Ascending aorta (tissue), 2 donors: ENCODE results near the gene CFAP65. TPM values are rescaled to one million over a fixed set of nuclear protein-coding genes. Genes with fewer than 3 reads are reported as not detected.

Experiments
- DNase-seq, 2 donors: peaks; one replicate each; pipeline ENCODE4 v3.0.0-alpha.2; 2019; ENCODE audit warnings: low spot score in 2 of 2
- H3K27ac ChIP-seq, 2 donors: fragments of 200-600 bp; sonication (generic); one replicate each; pipeline ENCODE4 v1.5.1; 2016 to 2017; ENCODE audit warnings: mild to moderate bottlenecking in 1 of 2
- H3K27me3 ChIP-seq: fragments of 200-600 bp; sonication (generic); one replicate; pipeline ENCODE4 v1.5.1; 2017
- H3K36me3 ChIP-seq, 2 donors: fragments of 200-600 bp; sonication (generic); one replicate each; pipeline ENCODE4 v1.5.1; 2016
- H3K4me1 ChIP-seq, 2 donors: fragments of 200-600 bp; sonication (generic); one replicate each; pipeline ENCODE4 v1.5.1; 2016 to 2017; ENCODE audit warnings: mild to moderate bottlenecking in 1 of 2
- H3K4me3 ChIP-seq, 2 donors: fragments of 200-600 bp; sonication (generic); one replicate each; pipeline ENCODE4 v1.5.1; 2016 to 2017; ENCODE audit warnings: mild to moderate bottlenecking in 1 of 2
- H3K9me3 ChIP-seq, 2 donors: fragments of 200-600 bp; sonication (generic); one replicate each; pipeline ENCODE4 v1.5.1; 2016
- intact Hi-C: fragments of 100-400 bp; cut with DNase I; formaldehyde crosslinking; loops from one replicate; pipeline ENCODE4 v1.15.1; 2023
- total RNA-seq: library from RNA; depleted of rRNA; stranded (reverse); fragments of >200 nt; gene quantifications from one replicate; pipeline ENCODE4 v1.1.0, GENCODE V29; 2016
- TF ChIP-seq, protein P1 (sequence below), 3 experiments: fragments of 200-600 bp in 2 of 3; fragments of 450-650 bp in 1 of 3; sonication (generic) in 2 of 3; IDR thresholded peaks; one replicate each; pipeline ENCODE4 v1.5.1; 2016 to 2019; ENCODE audit warnings: antibody characterized with exemption in 3 of 3, mild to moderate bottlenecking in 1 of 3, moderate library complexity in 1 of 3

The CFAP65 gene
- total RNA-seq, 1 donor from 2014 or later: not detected

DNA sequence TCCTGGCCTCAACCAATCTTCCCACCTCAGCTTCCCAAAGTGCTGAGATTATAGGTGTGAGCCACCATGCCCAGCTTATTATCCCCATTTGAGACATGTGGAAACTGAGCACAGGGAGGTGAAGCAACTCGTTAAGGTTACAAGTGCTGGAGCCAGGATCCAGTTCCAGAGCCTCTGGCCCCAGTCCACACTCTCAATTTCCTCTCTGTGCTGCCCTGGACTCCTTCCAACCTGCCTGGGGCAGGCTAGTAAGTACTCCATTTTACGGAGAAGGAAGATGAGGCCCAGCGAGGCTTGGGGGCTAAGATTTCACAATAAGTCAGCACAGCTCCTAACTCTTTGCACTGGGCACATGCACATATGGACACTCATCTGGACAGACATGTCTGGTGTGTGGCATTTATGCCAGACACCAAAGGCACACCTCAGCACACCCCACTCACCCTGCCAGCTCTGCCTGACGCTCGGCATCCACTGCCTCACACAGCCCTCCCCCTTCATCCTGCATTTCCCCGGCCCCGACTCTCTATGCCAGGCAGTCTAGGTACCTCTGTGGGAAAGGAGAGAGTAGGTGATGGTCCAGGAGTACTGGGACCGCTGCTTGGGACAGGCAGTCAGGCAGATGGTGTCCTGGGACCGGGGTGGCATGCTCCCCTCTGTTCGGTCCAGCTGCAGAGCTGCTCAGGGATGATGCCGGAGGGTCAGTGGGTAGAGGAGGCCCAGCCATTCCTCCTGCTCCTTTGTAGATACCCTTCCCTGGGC is 20.5 kb downstream of the CFAP65 start:
- H3K4me1 ChIP-seq: peaks cover 0 to 19% of the 10 kb centered on the region in 2 donors
- H3K27me3 ChIP-seq: no peaks in the 10 kb centered on the region
- DNase-seq: no peak
- H3K36me3 ChIP-seq: no peaks in the 10 kb centered on the region
- H3K27ac ChIP-seq: no peak overlapping the region
- intact Hi-C loops: no loop called here
- no peaks in the 10 kb centered on the region for H3K9me3 ChIP-seq
- TF ChIP-seq, protein P1, sequence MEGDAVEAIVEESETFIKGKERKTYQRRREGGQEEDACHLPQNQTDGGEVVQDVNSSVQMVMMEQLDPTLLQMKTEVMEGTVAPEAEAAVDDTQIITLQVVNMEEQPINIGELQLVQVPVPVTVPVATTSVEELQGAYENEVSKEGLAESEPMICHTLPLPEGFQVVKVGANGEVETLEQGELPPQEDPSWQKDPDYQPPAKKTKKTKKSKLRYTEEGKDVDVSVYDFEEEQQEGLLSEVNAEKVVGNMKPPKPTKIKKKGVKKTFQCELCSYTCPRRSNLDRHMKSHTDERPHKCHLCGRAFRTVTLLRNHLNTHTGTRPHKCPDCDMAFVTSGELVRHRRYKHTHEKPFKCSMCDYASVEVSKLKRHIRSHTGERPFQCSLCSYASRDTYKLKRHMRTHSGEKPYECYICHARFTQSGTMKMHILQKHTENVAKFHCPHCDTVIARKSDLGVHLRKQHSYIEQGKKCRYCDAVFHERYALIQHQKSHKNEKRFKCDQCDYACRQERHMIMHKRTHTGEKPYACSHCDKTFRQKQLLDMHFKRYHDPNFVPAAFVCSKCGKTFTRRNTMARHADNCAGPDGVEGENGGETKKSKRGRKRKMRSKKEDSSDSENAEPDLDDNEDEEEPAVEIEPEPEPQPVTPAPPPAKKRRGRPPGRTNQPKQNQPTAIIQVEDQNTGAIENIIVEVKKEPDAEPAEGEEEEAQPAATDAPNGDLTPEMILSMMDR (IDR thresholded peaks at IDR 0.05): no peak
- H3K4me3 ChIP-seq: no peak overlapping the region

DNA sequence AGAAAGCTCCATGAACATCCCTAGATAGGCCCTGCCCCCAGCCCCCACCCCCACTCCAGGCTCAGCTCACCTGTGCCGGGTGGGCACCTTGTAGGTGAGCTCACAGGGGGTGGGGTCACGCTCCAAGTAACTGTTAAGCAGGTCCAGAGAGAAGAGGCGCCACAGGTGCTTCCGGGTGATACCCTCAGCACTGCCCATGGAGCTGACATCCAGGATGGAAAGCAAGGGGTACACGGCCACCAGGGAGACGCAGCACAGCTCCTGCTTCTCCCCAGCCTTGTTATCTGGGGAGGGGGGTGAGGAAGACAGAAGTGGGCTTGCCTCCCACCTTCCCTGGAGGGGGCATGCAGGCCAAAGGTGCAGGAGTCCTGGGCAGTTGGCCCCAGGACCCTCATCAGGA is 21.9 kb downstream of the CFAP65 start:
- Histone ChIP-seq H3K27me3 (no peaks in the 10 kb centered on the region), H3K9me3 (no peaks in the 10 kb centered on the region), H3K4me3 (no peak overlapping the region), H3K27ac (no peak overlapping the region), H3K36me3 (no peaks in the 10 kb centered on the region), H3K4me1 (peaks cover 0 to 19% of the 10 kb centered on the region in 2 donors)
- TF ChIP-seq, protein P1 (IDR thresholded peaks at IDR 0.05): no peak
- intact Hi-C loops: no loop called here
- DNase-seq: no peak

DNA sequence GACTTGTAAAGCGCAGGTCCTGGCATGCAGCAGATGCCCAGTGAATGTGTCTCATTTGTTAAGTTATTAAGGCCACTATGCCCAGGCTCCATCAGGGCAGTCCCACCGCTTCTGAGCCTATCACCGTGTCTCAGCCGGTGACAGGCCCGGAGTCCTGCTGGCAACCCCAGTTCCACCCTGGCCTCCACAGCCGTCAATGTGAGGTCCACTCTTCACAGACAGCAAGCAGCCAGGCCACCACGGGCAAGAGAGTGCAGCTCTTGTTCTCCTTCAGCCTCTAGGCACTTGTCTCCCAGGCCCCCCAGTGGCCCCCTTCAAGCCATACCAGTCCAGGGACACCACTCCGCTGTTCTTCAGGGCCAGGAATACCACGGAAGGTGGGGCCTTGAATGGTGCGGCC is 22.6 kb downstream of the CFAP65 start:
- intact Hi-C loops: no loop called here
- Histone ChIP-seq H3K36me3 (no peaks in the 10 kb centered on the region), H3K4me1 (peaks cover 0 to 19% of the 10 kb centered on the region in 2 donors), H3K9me3 (no peaks in the 10 kb centered on the region), H3K27ac (no peak overlapping the region), H3K27me3 (no peaks in the 10 kb centered on the region), H3K4me3 (no peak overlapping the region)
- TF ChIP-seq, protein P1 (IDR thresholded peaks at IDR 0.05): no peak
- DNase-seq: no peak

DNA sequence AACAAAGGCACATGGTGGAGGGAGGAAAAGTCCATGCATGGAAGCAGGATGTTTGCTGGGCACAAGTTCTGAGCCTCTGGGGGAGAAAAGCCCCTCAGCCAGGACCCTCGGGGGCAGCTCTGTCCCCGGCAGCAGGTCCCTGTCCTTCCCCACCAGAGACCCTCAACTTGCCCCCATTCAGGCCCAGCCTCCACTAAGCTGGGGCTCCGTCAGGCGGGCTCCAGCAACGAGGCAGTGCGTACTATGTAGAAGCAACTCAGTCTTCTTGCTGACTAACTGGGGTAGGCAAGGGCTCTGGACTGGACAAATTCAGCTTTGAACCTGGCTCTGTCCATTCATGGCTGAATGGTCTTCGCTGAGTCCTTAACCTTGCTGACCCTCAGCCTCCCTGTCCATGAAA is 23.0 kb downstream of the CFAP65 start:
- intact Hi-C loops: no loop called here
- Histone ChIP-seq H3K27me3 (no peaks in the 10 kb centered on the region), H3K9me3 (no peaks in the 10 kb centered on the region), H3K27ac (peak overlapping the region; percentile 27 to 68), H3K36me3 (no peaks in the 10 kb centered on the region), H3K4me1 (peaks cover 0 to 19% of the 10 kb centered on the region in 2 donors), H3K4me3 (no peak overlapping the region)
- TF ChIP-seq, protein P1 (IDR thresholded peaks at IDR 0.05): no peak
- DNase-seq: no peak

DNA sequence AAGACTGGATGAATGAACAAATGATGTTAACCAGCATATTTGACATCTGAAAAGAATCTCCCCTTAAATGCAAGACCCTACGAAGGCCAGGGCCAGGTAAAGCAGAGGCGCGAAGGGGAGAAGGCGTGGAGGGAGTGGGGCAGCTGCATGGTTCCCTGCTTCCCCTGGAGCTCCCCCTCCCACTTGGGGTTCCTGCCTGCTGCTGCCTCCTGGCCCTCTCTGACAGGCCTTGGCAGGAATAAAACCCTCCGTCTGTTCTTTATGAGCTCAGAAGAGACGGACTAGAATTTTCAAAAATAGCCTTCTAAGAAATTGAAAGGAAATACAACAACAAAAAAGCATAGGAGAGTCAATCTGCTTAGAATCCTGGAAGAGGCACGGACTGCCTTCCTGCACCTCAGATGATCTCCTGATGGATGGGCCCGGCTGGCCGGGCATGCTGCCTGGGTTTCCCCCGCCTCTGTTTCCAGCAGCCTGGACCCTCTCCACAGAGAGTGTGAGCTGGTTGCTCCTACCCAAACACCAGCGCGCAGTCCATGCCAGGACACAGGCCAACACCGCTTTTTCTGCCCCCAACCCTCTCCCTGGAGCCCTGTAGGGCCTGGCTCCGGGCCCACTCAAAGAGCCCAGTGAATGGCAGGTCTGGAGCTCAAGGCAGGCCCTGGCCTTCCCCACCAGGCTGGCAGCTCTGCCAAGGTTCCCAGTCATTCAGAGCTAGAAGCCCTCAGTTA is 23.9 kb downstream of the CFAP65 start:
- DNase-seq: peak in 1 of 2 donors; percentile 73
- no peaks in the 10 kb centered on the region for H3K9me3 ChIP-seq
- peak overlapping the region; percentile 27 to 68 for H3K27ac ChIP-seq
- peak overlapping the region; percentile 10 to 25 for H3K4me3 ChIP-seq
- no peaks in the 10 kb centered on the region for H3K36me3 ChIP-seq
- peaks cover 0 to 19% of the 10 kb centered on the region in 2 donors for H3K4me1 ChIP-seq
- intact Hi-C loops: no loop called here
- TF ChIP-seq, protein P1 (IDR thresholded peaks at IDR 0.05): no peak
- no peaks in the 10 kb centered on the region for H3K27me3 ChIP-seq
